Ishikawa (cell line): ENCODE data around the gene WDFY1.

Experiments
- CEBPB ChIP-seq: IDR thresholded peaks from 2 replicates; pipeline ENCODE4 v1.6.1; 2012
- CREB1 ChIP-seq: IDR thresholded peaks from 2 replicates; pipeline ENCODE4 v1.6.1; 2012; ENCODE audit warnings: low read depth
- EGR1 ChIP-seq: IDR thresholded peaks from 2 replicates; pipeline ENCODE4 v1.6.1; 2012
- EP300 ChIP-seq: IDR thresholded peaks from 2 replicates; pipeline ENCODE4 v1.6.1; 2012; ENCODE audit warnings: borderline replicate concordance
- FOXM1 ChIP-seq: IDR thresholded peaks from 2 replicates; pipeline ENCODE4 v1.6.1; 2012; ENCODE audit warnings: low read depth, borderline replicate concordance
- MAX ChIP-seq: IDR thresholded peaks from 2 replicates; pipeline ENCODE4 v1.6.1; 2012
- NFIC ChIP-seq: IDR thresholded peaks from 2 replicates; pipeline ENCODE4 v1.6.1; 2012
- RAD21 ChIP-seq: IDR thresholded peaks from 2 replicates; pipeline ENCODE4 v1.6.1; 2012; ENCODE audit warnings: low read depth
- TAF1 ChIP-seq: IDR thresholded peaks from 2 replicates; pipeline ENCODE4 v1.6.1; 2012; ENCODE audit warnings: low read depth, mild to moderate bottlenecking
- TCF12 ChIP-seq: IDR thresholded peaks from 2 replicates; pipeline ENCODE4 v1.6.1; 2012; ENCODE audit warnings: low read depth
- TEAD4 ChIP-seq: IDR thresholded peaks from 2 replicates; pipeline ENCODE4 v1.6.1; 2012
- USF1 ChIP-seq: IDR thresholded peaks from 2 replicates; pipeline ENCODE4 v1.6.1; 2012
- YY1 ChIP-seq: IDR thresholded peaks from 2 replicates; pipeline ENCODE4 v1.6.1; 2012; ENCODE audit warnings: low read depth
- ZBTB7A ChIP-seq: IDR thresholded peaks from 2 replicates; pipeline ENCODE4 v1.6.1; 2012; ENCODE audit warnings: low read depth
- TF ChIP-seq, protein P1 (sequence below): IDR thresholded peaks from 2 replicates; pipeline ENCODE4 v1.6.1; 2012; ENCODE audit warnings: low read depth, mild to moderate bottlenecking

Gene WDFY1

GRCh38 chr2:223950448-223951347 lies 5.6 kb upstream of the WDFY1 start:
- no peak for TF ChIP-seq EGR1
- TF ChIP-seq TCF12, result no peak
- TF ChIP-seq USF1, result no peak
- TF ChIP-seq TEAD4, result no peak
- no peak for TF ChIP-seq YY1
- TF ChIP-seq CREB1, result no peak
- no peak for TF ChIP-seq EP300
- TF ChIP-seq ZBTB7A, result no peak
- no peak for TF ChIP-seq FOXM1
- TF ChIP-seq TAF1, result no peak
- no peak for TF ChIP-seq RAD21
- TF ChIP-seq, protein P1, sequence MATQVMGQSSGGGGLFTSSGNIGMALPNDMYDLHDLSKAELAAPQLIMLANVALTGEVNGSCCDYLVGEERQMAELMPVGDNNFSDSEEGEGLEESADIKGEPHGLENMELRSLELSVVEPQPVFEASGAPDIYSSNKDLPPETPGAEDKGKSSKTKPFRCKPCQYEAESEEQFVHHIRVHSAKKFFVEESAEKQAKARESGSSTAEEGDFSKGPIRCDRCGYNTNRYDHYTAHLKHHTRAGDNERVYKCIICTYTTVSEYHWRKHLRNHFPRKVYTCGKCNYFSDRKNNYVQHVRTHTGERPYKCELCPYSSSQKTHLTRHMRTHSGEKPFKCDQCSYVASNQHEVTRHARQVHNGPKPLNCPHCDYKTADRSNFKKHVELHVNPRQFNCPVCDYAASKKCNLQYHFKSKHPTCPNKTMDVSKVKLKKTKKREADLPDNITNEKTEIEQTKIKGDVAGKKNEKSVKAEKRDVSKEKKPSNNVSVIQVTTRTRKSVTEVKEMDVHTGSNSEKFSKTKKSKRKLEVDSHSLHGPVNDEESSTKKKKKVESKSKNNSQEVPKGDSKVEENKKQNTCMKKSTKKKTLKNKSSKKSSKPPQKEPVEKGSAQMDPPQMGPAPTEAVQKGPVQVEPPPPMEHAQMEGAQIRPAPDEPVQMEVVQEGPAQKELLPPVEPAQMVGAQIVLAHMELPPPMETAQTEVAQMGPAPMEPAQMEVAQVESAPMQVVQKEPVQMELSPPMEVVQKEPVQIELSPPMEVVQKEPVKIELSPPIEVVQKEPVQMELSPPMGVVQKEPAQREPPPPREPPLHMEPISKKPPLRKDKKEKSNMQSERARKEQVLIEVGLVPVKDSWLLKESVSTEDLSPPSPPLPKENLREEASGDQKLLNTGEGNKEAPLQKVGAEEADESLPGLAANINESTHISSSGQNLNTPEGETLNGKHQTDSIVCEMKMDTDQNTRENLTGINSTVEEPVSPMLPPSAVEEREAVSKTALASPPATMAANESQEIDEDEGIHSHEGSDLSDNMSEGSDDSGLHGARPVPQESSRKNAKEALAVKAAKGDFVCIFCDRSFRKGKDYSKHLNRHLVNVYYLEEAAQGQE, result no peak
- TF ChIP-seq MAX, result no peak
- no peak for TF ChIP-seq NFIC
- TF ChIP-seq CEBPB, result no peak

GRCh38 chr2:223949241-223949840 lies 4.2 kb upstream of the WDFY1 start:
- TF ChIP-seq EP300, result no peak
- no peak for TF ChIP-seq MAX
- no peak for TF ChIP-seq CREB1
- no peak for TF ChIP-seq TEAD4
- TF ChIP-seq TCF12, result no peak
- no peak for TF ChIP-seq TAF1

- TF ChIP-seq MAX, result peak; percentile 83
- no peak for TF ChIP-seq ZBTB7A
Observed at GRCh38 chr2:223947711-223948205, 2.6 kb upstream of the WDFY1 start.

DNA sequence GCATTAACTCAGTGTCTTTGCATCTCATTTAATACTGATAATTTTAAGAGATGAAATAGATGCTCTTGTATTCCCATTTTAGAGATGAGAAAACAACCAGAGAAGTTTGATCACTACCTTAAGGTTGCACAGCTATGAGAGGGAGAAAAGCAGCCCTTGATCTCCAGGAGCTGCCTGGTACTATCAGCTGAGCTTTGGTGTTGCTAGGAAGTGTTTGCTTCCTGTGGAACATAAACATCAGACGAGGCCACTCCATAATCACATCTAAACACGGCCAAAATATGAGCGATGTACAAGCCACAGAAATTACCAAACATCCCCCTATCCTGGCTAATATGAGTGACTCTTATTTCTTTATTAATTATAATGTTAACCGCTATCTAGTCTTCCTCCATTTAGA lies 620 bp upstream of the WDFY1 start:
- TF ChIP-seq CREB1 (no peak), NFIC (no peak), EP300 (no peak), MAX (no peak), TAF1 (no peak), TEAD4 (no peak), EGR1 (no peak), YY1 (no peak), ZBTB7A (no peak), TCF12 (no peak), RAD21 (no peak), USF1 (no peak), FOXM1 (no peak), CEBPB (no peak)
- TF ChIP-seq, protein P1, result no peak

- TF ChIP-seq FOXM1, result no peak
- peak; percentile 16; the same call in 1 of the 2 replicates for TF ChIP-seq MAX
Observed at GRCh38 chr2:223944166-223944702, 901 bp downstream of the WDFY1 start.
